GM21737 (cell line): ENCODE data around the gene LTA.

ENCODE experiments used
- ATAC-seq: cut with Tn5 transposase; IDR thresholded peaks from one replicate; pipeline ENCODE4 v1.9.1; 2021; ENCODE audit warnings: mild to moderate bottlenecking, moderate library complexity; ENCODE audit not compliant: unreplicated experiment

The LTA gene

GRCh38 chr6:31621991-31622390, 49.9 kb downstream of the LTA start:
- no peak for ATAC-seq

GRCh38 chr6:31622684-31623091, 50.6 kb downstream of the LTA start:
- no peak for ATAC-seq
